H9 (cell line): ENCODE measurements around the gene STH. TPM values are rescaled to one million over a fixed set of nuclear protein-coding genes. Genes with fewer than 3 reads are reported as not detected.

Experiments
- DNase-seq: peaks from one replicate; pipeline ENCODE4 v3.0.0-alpha.2; 2017
- H2AFZ ChIP-seq: one replicate; pipeline ENCODE4 v1.6.1; 2013; ENCODE audit warnings: mild to moderate bottlenecking, low read length, control low read depth, moderate library complexity
- H2AK5ac ChIP-seq: 2 replicates; pipeline ENCODE4 v1.6.1; 2013; ENCODE audit warnings: low read length, control low read depth, mixed read lengths; ENCODE audit not compliant: insufficient read length
- H2BK120ac ChIP-seq: one replicate; pipeline ENCODE4 v1.6.1; 2013; ENCODE audit warnings: low read depth, mild to moderate bottlenecking, low read length, control low read depth, inconsistent platforms; ENCODE audit not compliant: poor library complexity, severe bottlenecking
- H2BK12ac ChIP-seq: 2 replicates; pipeline ENCODE4 v1.6.1; 2013; ENCODE audit warnings: low read length, control low read depth, mixed read lengths, low read depth; ENCODE audit not compliant: insufficient read length
- H2BK15ac ChIP-seq: 2 replicates; pipeline ENCODE4 v1.6.1; 2013; ENCODE audit warnings: low read depth, low read length, control low read depth
- H2BK20ac ChIP-seq: one replicate; pipeline ENCODE4 v1.6.1; 2013; ENCODE audit warnings: low read depth, mild to moderate bottlenecking, low read length, control low read depth, inconsistent platforms; ENCODE audit not compliant: poor library complexity, severe bottlenecking
- H2BK5ac ChIP-seq: 2 replicates; pipeline ENCODE4 v1.6.1; 2013; ENCODE audit warnings: low read length, control low read depth, mixed read lengths; ENCODE audit not compliant: insufficient read length
- H3K14ac ChIP-seq: 2 replicates; pipeline ENCODE4 v1.6.1; 2013; ENCODE audit warnings: low read length, control low read depth; ENCODE audit not compliant: insufficient read depth
- H3K18ac ChIP-seq: 2 replicates; pipeline ENCODE4 v1.6.1; 2013; ENCODE audit warnings: low read depth, mild to moderate bottlenecking, mixed read lengths, low read length, control low read depth; ENCODE audit not compliant: insufficient read length
- H3K23ac ChIP-seq: 2 replicates; pipeline ENCODE4 v1.6.1; 2013; ENCODE audit warnings: low read length, control low read depth, mixed read lengths, low read depth; ENCODE audit not compliant: insufficient read length
- H3K23me2 ChIP-seq: 2 replicates; pipeline ENCODE4 v1.6.1; 2013; ENCODE audit warnings: low read depth, mild to moderate bottlenecking, mixed read lengths, low read length, control low read depth; ENCODE audit not compliant: insufficient read length, poor library complexity, severe bottlenecking
- H3K27ac ChIP-seq: 2 replicates; pipeline ENCODE4 v1.5.1; 2013; ENCODE audit warnings: low read length, control low read depth, mixed read lengths, low read depth; ENCODE audit not compliant: insufficient read length
- H3K27me3 ChIP-seq: 2 replicates; pipeline ENCODE4 v1.6.1; 2013; ENCODE audit warnings: low read length, control low read depth, inconsistent platforms; ENCODE audit not compliant: insufficient read depth
- H3K4ac ChIP-seq: 2 replicates; pipeline ENCODE4 v1.6.1; 2013; ENCODE audit warnings: low read depth, mild to moderate bottlenecking, control low read depth, inconsistent platforms, low read length, moderate library complexity
- H3K4me1 ChIP-seq: 2 replicates; pipeline ENCODE4 v1.6.1; 2013; ENCODE audit warnings: low read length, control low read depth, inconsistent platforms; ENCODE audit not compliant: insufficient read depth
- H3K4me2 ChIP-seq: 2 replicates; pipeline ENCODE4 v1.6.1; 2013; ENCODE audit warnings: low read length, control low read depth, mixed read lengths; ENCODE audit not compliant: insufficient read length, insufficient read depth
- H3K56ac ChIP-seq: 2 replicates; pipeline ENCODE4 v1.6.1; 2013; ENCODE audit warnings: low read depth, mild to moderate bottlenecking, mixed read lengths, low read length, control low read depth; ENCODE audit not compliant: insufficient read length
- H3K79me1 ChIP-seq: 2 replicates; pipeline ENCODE4 v1.6.1; 2013; ENCODE audit warnings: low read depth, mild to moderate bottlenecking, moderate library complexity, low read length, control low read depth, inconsistent platforms; ENCODE audit not compliant: insufficient read depth, poor library complexity, severe bottlenecking
- H3K79me2 ChIP-seq: 2 replicates; pipeline ENCODE4 v1.6.1; 2013; ENCODE audit warnings: low read length, control low read depth, inconsistent platforms; ENCODE audit not compliant: insufficient read depth
- H3K9ac ChIP-seq: 2 replicates; pipeline ENCODE4 v1.6.1; 2013; ENCODE audit warnings: low read length, control low read depth, mixed read lengths; ENCODE audit not compliant: insufficient read length; ENCODE audit errors: extremely low read depth
- H3K9me3 ChIP-seq: one replicate; pipeline ENCODE4 v1.6.1; 2013; ENCODE audit warnings: low read depth, low read length, inconsistent platforms; ENCODE audit not compliant: control insufficient read depth
- H3T11ph ChIP-seq: one replicate; pipeline ENCODE4 v1.6.1; 2013; ENCODE audit warnings: mild to moderate bottlenecking, low read length, control low read depth, inconsistent platforms
- H4K20me1 ChIP-seq: one replicate; pipeline ENCODE4 v1.6.1; 2013; ENCODE audit not compliant: control insufficient read depth, insufficient read length, insufficient read depth
- H4K5ac ChIP-seq: 2 replicates; pipeline ENCODE4 v1.6.1; 2013; ENCODE audit warnings: low read depth, mild to moderate bottlenecking, mixed read lengths, low read length, control low read depth; ENCODE audit not compliant: insufficient read length
- H4K8ac ChIP-seq: replicated peaks from 2 replicates; pipeline ENCODE4 v1.6.1; 2013; ENCODE audit warnings: low read length, control low read depth, mixed read lengths, low read depth; ENCODE audit not compliant: insufficient read length
- H4K91ac ChIP-seq: 2 replicates; pipeline ENCODE4 v1.6.1; 2013; ENCODE audit warnings: low read depth, mild to moderate bottlenecking, moderate library complexity, mixed read lengths, low read length, control low read depth; ENCODE audit not compliant: insufficient read length
- H3K27ac Mint-ChIP-seq, 3 experiments: 2 replicates in 2 of 3; 3 replicates in 1 of 3; pipeline ENCODE4 v1.8.0; 2020 to 2021; ENCODE audit warnings: mixed read lengths in 3 of 3, mild to moderate bottlenecking in 1 of 3, moderate library complexity in 1 of 3
- H3K27me3 Mint-ChIP-seq: 2 replicates; pipeline ENCODE4 v1.8.0; 2021; ENCODE audit warnings: low read depth, mild to moderate bottlenecking, moderate library complexity, mixed read lengths
- H3K36me3 Mint-ChIP-seq, 3 experiments: 2 replicates in 2 of 3; 3 replicates in 1 of 3; pipeline ENCODE4 v1.8.0; 2020 to 2021; ENCODE audit warnings: low read depth in 3 of 3, mixed read lengths in 3 of 3; ENCODE audit not compliant: insufficient read depth in 1 of 3
- H3K4me1 Mint-ChIP-seq, 2 experiments: 2 replicates each; pipeline ENCODE4 v1.8.0; 2020; ENCODE audit warnings: mixed read lengths in 2 of 2
- H3K4me3 Mint-ChIP-seq, 2 experiments: 2 replicates in 1 of 2; 3 replicates in 1 of 2; pipeline ENCODE4 v1.8.0; 2020 to 2021; ENCODE audit warnings: mild to moderate bottlenecking in 2 of 2, mixed read lengths in 2 of 2, moderate library complexity in 1 of 2
- H3K9me3 Mint-ChIP-seq, 2 experiments: 2 replicates in 1 of 2; 3 replicates in 1 of 2; pipeline ENCODE4 v1.8.0; 2020; ENCODE audit warnings: mild to moderate bottlenecking in 2 of 2, mixed read lengths in 2 of 2, moderate library complexity in 1 of 2
- WGBS: extraction: QIAGEN DNeasy Blood & Tissue Kit; methylation state at CpG from one replicate; pipeline ENCODE4 v1.1.7; 2013; ENCODE audit warnings: missing lambda C conversion rate, low lambda C conversion rate, mixed read lengths; ENCODE audit not compliant: insufficient read length; ENCODE audit errors: extremely low coverage; 5-methylcytosine and 5-hydroxymethylcytosine counted together
- total RNA-seq: library from RNA; stranded (reverse); gene quantifications from 2 replicates; pipeline ENCODE4 v1.2.1, GENCODE V29; 2021
- TF ChIP-seq, protein P1 (sequence below): fragments of 200-600 bp; sonication (generic); conservative IDR thresholded peaks from 3 replicates; pipeline ENCODE4 v1.8.0; 2021; ENCODE audit warnings: antibody characterized with exemption, mild to moderate bottlenecking

The STH gene
- total RNA-seq, 1 experiment from 2014 or later: not detected

DNA sequence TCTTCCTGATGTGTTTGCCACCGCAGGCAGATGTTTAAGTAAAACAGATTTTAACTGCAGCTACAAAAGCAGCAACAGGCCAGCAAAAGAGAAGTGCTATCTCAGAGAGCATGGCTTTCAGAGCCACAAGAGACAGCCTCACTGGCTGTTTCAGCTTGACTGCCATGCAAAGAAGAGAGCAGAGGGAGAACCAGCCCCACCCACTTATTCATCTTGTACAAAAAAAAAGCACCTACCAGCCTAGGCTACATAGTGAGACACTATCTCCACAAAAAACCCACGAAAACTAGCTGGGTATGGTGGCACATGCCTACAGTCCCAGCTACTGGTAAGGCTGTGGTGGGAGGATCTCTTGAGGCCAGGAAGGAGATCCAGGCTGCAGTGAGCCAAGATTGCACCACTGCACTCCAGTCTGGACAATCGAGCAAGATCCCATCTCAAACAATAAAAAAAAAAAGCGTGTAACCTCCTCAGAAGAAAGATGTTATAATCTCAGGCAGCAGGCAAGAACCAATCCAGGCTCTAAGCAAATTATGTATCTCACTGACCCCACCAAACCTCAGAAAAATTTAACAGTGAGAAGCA is 30.0 kb downstream of the STH start:
- no peak overlapping the region for H4K8ac ChIP-seq
- no peaks in the 10 kb centered on the region for H3K27me3 ChIP-seq
- Mint-ChIP-seq H3K27me3 (no peaks in the 10 kb centered on the region), H3K36me3 (peaks cover 30 to 67% (median 57%) of the 10 kb centered on the region in 3 experiments), H3K27ac (peak overlapping the region in 1 of 3 experiments; percentile 66; a peak in 2 of 7 replicates), H3K4me1 (peaks cover 34 to 43% of the 10 kb centered on the region in 2 experiments), H3K4me3 (no peak overlapping the region), H3K9me3 (no peaks in the 10 kb centered on the region)
- H3K56ac ChIP-seq: no peak overlapping the region
- H2BK120ac ChIP-seq: no peak overlapping the region
- no peak overlapping the region for H3K14ac ChIP-seq
- no peaks in the 10 kb centered on the region for H4K20me1 ChIP-seq
- H3K4me2 ChIP-seq: no peak overlapping the region
- no peak overlapping the region for H2BK12ac ChIP-seq
- no peak overlapping the region for H4K5ac ChIP-seq
- H3K79me2 ChIP-seq: no peaks in the 10 kb centered on the region
- H3K9me3 ChIP-seq: no peaks in the 10 kb centered on the region
- WGBS: no CpG with 5 or more reads among the region's 4 CpGs
- H2AK5ac ChIP-seq: no peak overlapping the region
- H3K4me1 ChIP-seq: peaks cover 2% of the 10 kb centered on the region; the same call in 1 of the 2 replicates
- no peaks in the 10 kb centered on the region for H3K23me2 ChIP-seq
- H3K27ac ChIP-seq: no peak overlapping the region
- H2BK15ac ChIP-seq: no peak overlapping the region
- TF ChIP-seq, protein P1, sequence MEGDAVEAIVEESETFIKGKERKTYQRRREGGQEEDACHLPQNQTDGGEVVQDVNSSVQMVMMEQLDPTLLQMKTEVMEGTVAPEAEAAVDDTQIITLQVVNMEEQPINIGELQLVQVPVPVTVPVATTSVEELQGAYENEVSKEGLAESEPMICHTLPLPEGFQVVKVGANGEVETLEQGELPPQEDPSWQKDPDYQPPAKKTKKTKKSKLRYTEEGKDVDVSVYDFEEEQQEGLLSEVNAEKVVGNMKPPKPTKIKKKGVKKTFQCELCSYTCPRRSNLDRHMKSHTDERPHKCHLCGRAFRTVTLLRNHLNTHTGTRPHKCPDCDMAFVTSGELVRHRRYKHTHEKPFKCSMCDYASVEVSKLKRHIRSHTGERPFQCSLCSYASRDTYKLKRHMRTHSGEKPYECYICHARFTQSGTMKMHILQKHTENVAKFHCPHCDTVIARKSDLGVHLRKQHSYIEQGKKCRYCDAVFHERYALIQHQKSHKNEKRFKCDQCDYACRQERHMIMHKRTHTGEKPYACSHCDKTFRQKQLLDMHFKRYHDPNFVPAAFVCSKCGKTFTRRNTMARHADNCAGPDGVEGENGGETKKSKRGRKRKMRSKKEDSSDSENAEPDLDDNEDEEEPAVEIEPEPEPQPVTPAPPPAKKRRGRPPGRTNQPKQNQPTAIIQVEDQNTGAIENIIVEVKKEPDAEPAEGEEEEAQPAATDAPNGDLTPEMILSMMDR: no peak
- no peak overlapping the region for H3T11ph ChIP-seq
- H3K9ac ChIP-seq: no peak overlapping the region
- H3K23ac ChIP-seq: no peak overlapping the region
- no peak overlapping the region for H3K4ac ChIP-seq
- H4K91ac ChIP-seq: no peak overlapping the region
- no peak overlapping the region for H2AFZ ChIP-seq
- H3K18ac ChIP-seq: no peak overlapping the region
- no peak for DNase-seq
- no peaks in the 10 kb centered on the region for H3K79me1 ChIP-seq
- no peak overlapping the region for H2BK20ac ChIP-seq
- no peak overlapping the region for H2BK5ac ChIP-seq
